ENCODE results near the gene CREB3.

- TF ChIP-seq, protein P1, sequence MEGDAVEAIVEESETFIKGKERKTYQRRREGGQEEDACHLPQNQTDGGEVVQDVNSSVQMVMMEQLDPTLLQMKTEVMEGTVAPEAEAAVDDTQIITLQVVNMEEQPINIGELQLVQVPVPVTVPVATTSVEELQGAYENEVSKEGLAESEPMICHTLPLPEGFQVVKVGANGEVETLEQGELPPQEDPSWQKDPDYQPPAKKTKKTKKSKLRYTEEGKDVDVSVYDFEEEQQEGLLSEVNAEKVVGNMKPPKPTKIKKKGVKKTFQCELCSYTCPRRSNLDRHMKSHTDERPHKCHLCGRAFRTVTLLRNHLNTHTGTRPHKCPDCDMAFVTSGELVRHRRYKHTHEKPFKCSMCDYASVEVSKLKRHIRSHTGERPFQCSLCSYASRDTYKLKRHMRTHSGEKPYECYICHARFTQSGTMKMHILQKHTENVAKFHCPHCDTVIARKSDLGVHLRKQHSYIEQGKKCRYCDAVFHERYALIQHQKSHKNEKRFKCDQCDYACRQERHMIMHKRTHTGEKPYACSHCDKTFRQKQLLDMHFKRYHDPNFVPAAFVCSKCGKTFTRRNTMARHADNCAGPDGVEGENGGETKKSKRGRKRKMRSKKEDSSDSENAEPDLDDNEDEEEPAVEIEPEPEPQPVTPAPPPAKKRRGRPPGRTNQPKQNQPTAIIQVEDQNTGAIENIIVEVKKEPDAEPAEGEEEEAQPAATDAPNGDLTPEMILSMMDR (IDR thresholded peaks at IDR 0.05; ENCODE audit: low read depth, low read length, poor library complexity, severe bottlenecking): no peak
- no peak for TF ChIP-seq EZH2phosphoT487 (IDR thresholded peaks at IDR 0.05; ENCODE audit: borderline replicate concordance, low read length)
These were observed 27.1 kb upstream of the CREB3 start for GRCh38 chr9:35705372-35705771.
